AG04449 (cell line): Measurements from ENCODE around the gene MATCAP1.

Experiments
- CTCF ChIA-PET: fragments of 350-600 bp; formaldehyde crosslinking; extraction: SDS; loops from one replicate; lab custom pipeline; 2021; ENCODE audit warnings: antibody characterized with exemption; lab: Yijun Ruan, JAX
- POLR2A ChIA-PET: fragments of 400-600, 350-600 bp; formaldehyde crosslinking; extraction: SDS; loops from one replicate; lab custom pipeline; 2020; ENCODE audit warnings: antibody characterized with exemption, inconsistent platforms; lab: Yijun Ruan, JAX
- DNase-seq: peaks from one replicate; pipeline ENCODE4 v3.0.0-alpha.2; 2010; ENCODE audit warnings: low read depth, low spot score
- H3K4me3 ChIP-seq: 2 replicates; pipeline ENCODE4 v1.5.1; 2011; ENCODE audit warnings: low read depth, mild to moderate bottlenecking, control low read depth, low read length
- TF ChIP-seq, protein P1 (sequence below): IDR thresholded peaks from one replicate; pipeline ENCODE4 v1.5.1; 2011; ENCODE audit warnings: mild to moderate bottlenecking, moderate library complexity, low read length, control low read depth, inconsistent platforms; ENCODE audit not compliant: insufficient read depth; ENCODE audit errors: missing control alignments

Gene MATCAP1

DNA sequence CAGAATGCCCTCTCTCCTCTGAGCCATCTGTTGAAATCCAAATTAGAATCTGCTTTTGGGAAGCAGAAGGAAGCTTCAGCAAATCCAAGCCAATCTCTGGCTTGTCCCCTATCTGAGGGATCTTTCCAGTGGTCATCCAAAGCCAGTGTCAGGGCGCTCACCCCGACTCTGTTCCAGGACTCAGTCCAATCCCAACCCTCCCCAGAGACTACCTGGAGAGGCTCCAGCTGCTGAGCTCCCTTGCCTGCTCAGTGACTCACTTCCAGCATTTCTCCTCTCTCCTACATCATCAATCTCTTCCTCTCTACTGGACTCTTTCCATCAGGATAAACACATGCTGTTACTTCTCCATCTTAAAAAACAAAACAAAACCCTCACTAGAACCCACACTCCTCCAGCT lies 2.4 kb downstream of the MATCAP1 start:
- peak; percentile 44 for DNase-seq
- ChIA-PET POLR2A (interaction anchor here (0.6 to 1.0 kb wide), 2 partner anchors 11 to 20 kb away, joined by 3 to 8 read pairs; partner anchors contain the start of gene NOL3), CTCF (interaction anchor here (0.7 to 10.2 kb wide), 8 partner anchors 9 to 286 kb away, joined by 3 to 128 read pairs (median 6); partner anchors contain the start of genes FBXL8, NOL3 and TRADD)
- TF ChIP-seq, protein P1, sequence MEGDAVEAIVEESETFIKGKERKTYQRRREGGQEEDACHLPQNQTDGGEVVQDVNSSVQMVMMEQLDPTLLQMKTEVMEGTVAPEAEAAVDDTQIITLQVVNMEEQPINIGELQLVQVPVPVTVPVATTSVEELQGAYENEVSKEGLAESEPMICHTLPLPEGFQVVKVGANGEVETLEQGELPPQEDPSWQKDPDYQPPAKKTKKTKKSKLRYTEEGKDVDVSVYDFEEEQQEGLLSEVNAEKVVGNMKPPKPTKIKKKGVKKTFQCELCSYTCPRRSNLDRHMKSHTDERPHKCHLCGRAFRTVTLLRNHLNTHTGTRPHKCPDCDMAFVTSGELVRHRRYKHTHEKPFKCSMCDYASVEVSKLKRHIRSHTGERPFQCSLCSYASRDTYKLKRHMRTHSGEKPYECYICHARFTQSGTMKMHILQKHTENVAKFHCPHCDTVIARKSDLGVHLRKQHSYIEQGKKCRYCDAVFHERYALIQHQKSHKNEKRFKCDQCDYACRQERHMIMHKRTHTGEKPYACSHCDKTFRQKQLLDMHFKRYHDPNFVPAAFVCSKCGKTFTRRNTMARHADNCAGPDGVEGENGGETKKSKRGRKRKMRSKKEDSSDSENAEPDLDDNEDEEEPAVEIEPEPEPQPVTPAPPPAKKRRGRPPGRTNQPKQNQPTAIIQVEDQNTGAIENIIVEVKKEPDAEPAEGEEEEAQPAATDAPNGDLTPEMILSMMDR = no peak
- H3K4me3 ChIP-seq = no peak overlapping the region

DNA sequence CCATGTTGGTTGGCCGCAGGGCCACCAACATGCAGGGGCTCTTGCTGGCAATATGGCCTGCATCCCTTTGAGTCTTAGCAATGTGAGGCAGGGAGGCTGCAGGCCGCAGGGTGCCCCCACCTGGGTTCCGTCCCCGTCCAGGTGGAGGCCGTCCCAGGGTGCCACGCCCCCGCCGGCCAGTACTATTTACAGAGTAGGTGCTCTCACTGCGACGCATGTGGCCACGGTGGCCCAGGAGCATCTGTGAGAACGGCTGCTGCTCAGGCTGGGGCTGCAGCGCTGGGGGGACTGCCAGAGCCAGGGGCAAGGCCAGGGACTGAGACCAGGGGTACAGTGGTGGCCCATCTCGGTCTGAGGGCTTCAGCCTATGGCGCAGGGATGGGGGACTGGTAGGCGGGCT lies 3.6 kb downstream of the MATCAP1 start:
- CTCF ChIA-PET = no interaction called here
- no peak for DNase-seq
- POLR2A ChIA-PET = interaction anchor here (0.6 kb wide), 1 partner anchor 237 kb away, joined by 3 read pairs; no protein-coding TSS in a partner anchor
- no peak overlapping the region for H3K4me3 ChIP-seq
- TF ChIP-seq, protein P1 = no peak

DNA sequence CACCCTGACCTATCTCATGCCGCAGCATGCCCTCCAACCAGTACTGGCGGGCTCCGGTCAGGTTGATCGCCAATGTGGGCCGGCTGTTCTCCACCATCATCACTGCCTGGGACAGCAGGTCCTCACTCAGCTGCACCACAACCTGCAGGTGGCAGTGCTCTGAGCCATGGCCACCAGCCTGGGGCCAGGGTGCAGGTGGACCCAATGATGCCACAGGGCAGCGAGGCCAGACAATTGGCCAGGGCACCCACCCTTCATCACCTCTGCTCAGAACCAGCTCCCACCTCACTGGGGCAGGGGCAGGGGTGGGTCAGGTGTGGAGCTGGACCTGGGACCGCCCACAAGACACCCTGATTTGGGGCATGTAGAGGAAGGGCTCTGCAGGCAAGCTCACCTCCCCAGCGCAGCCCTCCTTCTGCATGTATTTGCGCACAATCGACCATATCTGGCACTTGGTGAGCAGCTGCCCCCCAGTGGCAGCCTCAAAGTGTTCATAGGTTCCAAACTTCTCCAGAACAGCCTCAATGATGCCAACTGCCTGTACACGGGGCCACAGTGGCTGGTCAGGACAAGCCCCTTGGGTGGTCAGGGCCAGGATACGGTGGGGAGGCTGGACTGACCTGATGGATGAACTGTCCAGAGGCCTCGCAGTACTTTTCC lies 4.2 kb downstream of the MATCAP1 start:
- no peak for DNase-seq

DNA sequence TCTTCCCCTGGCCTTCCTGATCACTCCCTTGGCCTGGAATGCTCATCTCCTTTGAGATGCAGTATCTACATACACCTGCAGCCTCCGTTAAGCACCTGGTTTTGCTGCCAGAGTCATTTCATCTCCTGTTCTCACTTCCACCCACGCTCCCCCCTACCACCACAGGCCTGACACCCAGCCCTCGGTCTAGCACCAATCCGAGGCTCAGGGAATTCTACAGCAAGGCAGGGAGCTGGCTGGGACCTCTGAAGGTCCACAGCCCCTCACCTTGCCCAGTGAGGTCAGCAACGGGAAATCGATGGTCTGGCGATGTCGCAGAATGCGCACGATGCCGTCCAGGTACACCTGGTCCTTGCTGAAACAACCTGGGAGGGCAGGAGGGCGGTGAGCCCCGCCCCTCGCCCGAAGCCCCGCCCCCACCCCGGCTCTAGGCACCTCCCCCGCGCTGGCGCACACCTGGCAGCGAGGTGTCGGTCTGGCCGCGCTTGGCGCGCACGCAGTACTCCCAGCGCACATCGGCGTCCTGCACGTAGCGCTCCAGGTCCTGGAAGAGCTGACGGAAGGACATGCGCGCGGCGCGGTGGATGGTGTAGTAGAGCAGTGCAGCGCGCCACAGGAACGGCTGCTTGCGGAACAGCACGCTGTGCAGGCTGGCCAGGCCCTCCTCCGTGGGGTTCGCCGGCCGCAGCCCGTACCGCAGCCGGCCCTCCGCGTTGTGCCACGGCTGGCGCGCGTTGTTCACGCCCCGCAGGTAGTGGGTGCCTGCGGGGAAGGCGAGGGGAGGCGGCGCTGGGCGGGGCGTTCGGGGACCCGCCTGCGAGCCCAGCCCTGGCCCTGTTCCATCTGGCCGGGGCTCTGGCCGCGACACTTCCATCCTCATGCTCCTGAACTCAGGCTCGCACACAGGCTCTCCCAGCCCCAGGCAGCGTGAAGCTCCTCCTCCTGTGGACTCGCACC lies 5.7 kb downstream of the MATCAP1 start:
- no peak for DNase-seq
- ChIA-PET CTCF (interaction anchor here (1.4 to 10.1 kb wide), 3 partner anchors 7 to 224 kb away, joined by 5 to 110 read pairs (median 7); partner anchors contain the start of gene MATCAP1), POLR2A (no interaction called here)
- TF ChIP-seq, protein P1 = no peak
- peak overlapping the region; percentile 15 for H3K4me3 ChIP-seq

More for the DNA sequence above, 4.2 kb downstream of the MATCAP1 start:
- H3K4me3 ChIP-seq = no peak overlapping the region
- ChIA-PET CTCF (interaction anchor here (1.2 kb wide), 1 partner anchor 25 kb away, joined by 4 read pairs; no protein-coding TSS in a partner anchor), POLR2A (interaction anchor here (0.6 kb wide), 1 partner anchor 237 kb away, joined by 3 read pairs; no protein-coding TSS in a partner anchor)
- TF ChIP-seq, protein P1 = peak; percentile 11

DNA sequence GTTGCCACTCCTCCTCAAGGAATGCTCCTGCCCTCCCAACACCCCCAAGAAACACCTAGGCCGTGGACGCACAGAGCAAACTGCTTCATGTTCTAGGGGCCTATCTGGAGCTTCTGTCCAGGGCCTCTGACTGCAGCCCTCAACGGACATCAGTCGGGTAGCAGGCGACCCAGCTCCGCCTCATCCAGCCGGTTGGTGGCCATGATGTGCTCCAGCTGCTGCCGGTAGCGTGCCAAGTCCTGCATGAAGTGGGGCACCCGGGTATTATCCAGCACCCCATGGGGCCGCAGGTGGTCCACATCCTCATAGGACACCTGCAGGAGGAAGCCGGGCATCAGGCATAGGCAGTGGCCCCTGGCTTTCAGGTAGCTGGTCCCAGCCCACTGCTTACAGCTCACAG lies 7.1 kb downstream of the MATCAP1 start:
- DNase-seq = no peak
- TF ChIP-seq, protein P1 = no peak
- CTCF ChIA-PET = interaction anchor here (1.2 to 10.1 kb wide), 6 partner anchors 8 to 222 kb away, joined by 4 to 110 read pairs (median 7); partner anchors contain the start of genes FBXL8, MATCAP1 and TRADD
- POLR2A ChIA-PET = no interaction called here
- no peak overlapping the region for H3K4me3 ChIP-seq
